GM19239 (cell line): ENCODE results near the gene LRRC46.

Experiments used
- DNase-seq: peaks from one replicate; pipeline ENCODE4 v3.0.0; 2011; ENCODE audit warnings: low spot score; ENCODE audit not compliant: insufficient read length
- FAIRE-seq: peaks from 2 replicates; lab custom pipeline; 2011; peaks lifted over from hg19 to GRCh38; lab: Jason Lieb, UNC

LRRC46 gene

GRCh38 chr17:47847341-47848197 lies 16.1 kb downstream of the LRRC46 start:
- no peak for DNase-seq
- no peak for FAIRE-seq

- DNase-seq (no peak), FAIRE-seq (no peak)
Measured at GRCh38 chr17:47848198-47848513, 16.7 kb downstream of the LRRC46 start.

GRCh38 chr17:47850373-47850691 lies 18.9 kb downstream of the LRRC46 start:
- DNase-seq: no peak
- no peak for FAIRE-seq

GRCh38 chr17:47850692-47851573 lies 19.5 kb downstream of the LRRC46 start, which contains the start of gene SP6:
Gene SP6, minus strand, starts transcription at chr17:47851163. Its CDS starts 2,734 bp downstream, at chr17:47848429.
- no peak for FAIRE-seq
- peak; percentile 56 for DNase-seq

GRCh38 chr17:47851764-47852112 lies 20.3 kb downstream of the LRRC46 start:
- DNase-seq: no peak
- FAIRE-seq: no peak

GRCh38 chr17:47852113-47852949 lies 20.9 kb downstream of the LRRC46 start:
- FAIRE-seq (no peak), DNase-seq (no peak)

GRCh38 chr17:47853616-47854015 lies 22.1 kb downstream of the LRRC46 start:
- DNase-seq (no peak), FAIRE-seq (no peak)

GRCh38 chr17:47855737-47856136 lies 24.3 kb downstream of the LRRC46 start:
- FAIRE-seq (no peak), DNase-seq (no peak)

GRCh38 chr17:47856830-47857229 lies 25.4 kb downstream of the LRRC46 start:
- DNase-seq (no peak), FAIRE-seq (no peak)

GRCh38 chr17:47857551-47858455 lies 26.3 kb downstream of the LRRC46 start:
- DNase-seq: no peak
- FAIRE-seq: no peak

GRCh38 chr17:47860386-47860785 lies 28.9 kb downstream of the LRRC46 start:
- FAIRE-seq (no peak), DNase-seq (no peak)

- DNase-seq (no peak), FAIRE-seq (no peak)
Measured at GRCh38 chr17:47862621-47863440, 31.4 kb downstream of the LRRC46 start.

- FAIRE-seq: no peak
- DNase-seq: no peak
Measured at GRCh38 chr17:47864791-47865216, 33.3 kb downstream of the LRRC46 start.

- DNase-seq: no peak
- FAIRE-seq: no peak
Measured at GRCh38 chr17:47866941-47867340, 35.5 kb downstream of the LRRC46 start.

- FAIRE-seq (no peak), DNase-seq (no peak)
Measured at GRCh38 chr17:47867813-47868533, 36.5 kb downstream of the LRRC46 start.

GRCh38 chr17:47869114-47869513 lies 37.6 kb downstream of the LRRC46 start:
- no peak for DNase-seq
- no peak for FAIRE-seq

- FAIRE-seq: no peak
- no peak for DNase-seq
Measured at GRCh38 chr17:47870056-47870455, 38.6 kb downstream of the LRRC46 start.

GRCh38 chr17:47871048-47871447 lies 39.6 kb downstream of the LRRC46 start:
- DNase-seq (no peak), FAIRE-seq (no peak)
